Endothelial cell of umbilical vein (primary cell): Measurements from ENCODE around the gene GJB4. TPM values are rescaled to one million over a fixed set of nuclear protein-coding genes. Genes with fewer than 3 reads are reported as not detected.

ENCODE experiments used
- Bru-seq: library from RNA; stranded (reverse); fragments of 400-500 nt; gene quantifications from one replicate; lab custom pipeline; 2021; lab: Mats Ljungman, UMichigan
- BruChase-seq, 2 experiments: library from RNA; stranded (reverse); fragments of 400-500 nt; gene quantifications; one replicate each; lab custom pipeline; 2021; lab: Mats Ljungman, UMichigan
- BruUV-seq: library from RNA; stranded (reverse); fragments of 400-500 nt; replicated peaks from 2 replicates; lab custom pipeline; 2021; lab: Mats Ljungman, UMichigan
- CTCF ChIA-PET: fragments of 300-600, 350-600 bp; sonication (Branson Sonifier 250); formaldehyde crosslinking; loops from one replicate; lab custom pipeline; 2021; ENCODE audit warnings: antibody characterized with exemption, inconsistent platforms; lab: Charles Lee
- POLR2A ChIA-PET: fragments of 300-600, 350-600 bp; sonication (Branson Sonifier 250); formaldehyde crosslinking; loops from one replicate; lab custom pipeline; 2021; ENCODE audit warnings: antibody characterized with exemption, inconsistent platforms; lab: Charles Lee
- DNase-seq: peaks from one replicate; pipeline ENCODE4 v3.0.0-alpha.2; 2011; ENCODE audit warnings: low read depth, low spot score
- FAIRE-seq: peaks from 2 replicates; lab custom pipeline; 2011; peaks lifted over from hg19 to GRCh38; lab: Jason Lieb, UNC
- H2AFZ ChIP-seq: 2 replicates; pipeline ENCODE4 v1.6.0; 2012; ENCODE audit warnings: low read depth, low read length, control low read depth, inconsistent platforms
- H3K27ac ChIP-seq: 2 replicates; pipeline ENCODE4 v1.5.1; 2011; ENCODE audit warnings: low read depth, mild to moderate bottlenecking, control low read depth, low read length, moderate library complexity; ENCODE audit not compliant: insufficient read depth
- H3K27me3 ChIP-seq, 2 experiments: 2 replicates each; pipeline versions ENCODE4 v1.6.0 to v1.6.1; 2011; ENCODE audit warnings: low read length in 2 of 2, mixed read lengths in 1 of 2; ENCODE audit not compliant: control insufficient read depth in 2 of 2, insufficient read depth in 2 of 2
- H3K36me3 ChIP-seq, 2 experiments: 2 replicates in 1 of 2; 3 replicates in 1 of 2; pipeline ENCODE4 v1.5.1; 2011; ENCODE audit warnings: low read length in 2 of 2, mild to moderate bottlenecking in 1 of 2, moderate library complexity in 1 of 2; ENCODE audit not compliant: control insufficient read depth in 2 of 2, insufficient read depth in 2 of 2; ENCODE audit errors: extremely low read depth in 1 of 2
- H3K4me1 ChIP-seq: 3 replicates; pipeline ENCODE4 v1.5.1; 2011; ENCODE audit warnings: mild to moderate bottlenecking, low read length; ENCODE audit not compliant: control insufficient read depth, insufficient read depth; ENCODE audit errors: extremely low read depth
- H3K4me2 ChIP-seq: 2 replicates; pipeline ENCODE4 v1.6.1; 2011; ENCODE audit warnings: low read length, control low read depth, mixed read lengths; ENCODE audit not compliant: insufficient read depth
- H3K4me3 ChIP-seq, 3 experiments: fragments of 200-600 bp in 1 of 3; sonication (generic), shearing (Covaris generic) in 1 of 3; replicated peaks in 1 of 3; 2 replicates each; pipeline ENCODE4 v1.5.1; 2011 to 2016; ENCODE audit warnings: control low read depth in 3 of 3, low read length in 3 of 3, mild to moderate bottlenecking in 2 of 3, inconsistent platforms in 1 of 3, low read depth in 1 of 3, moderate library complexity in 1 of 3; ENCODE audit not compliant: insufficient read depth in 1 of 3
- H3K79me2 ChIP-seq: 2 replicates; pipeline ENCODE4 v1.6.0; 2012; ENCODE audit warnings: low read length, inconsistent platforms; ENCODE audit not compliant: control insufficient read depth, insufficient read depth
- H3K9ac ChIP-seq: replicated peaks from 2 replicates; pipeline ENCODE3; 2011; ENCODE audit warnings: low read length, control low read depth; ENCODE audit not compliant: insufficient read depth; ENCODE audit errors: extremely low read depth
- H3K9me1 ChIP-seq: replicated peaks from 3 replicates; pipeline ENCODE4 v1.6.0; 2011; ENCODE audit warnings: mild to moderate bottlenecking, low read length; ENCODE audit not compliant: control insufficient read depth, insufficient read depth; ENCODE audit errors: extremely low read depth
- H3K9me3 ChIP-seq: replicated peaks from 2 replicates; pipeline ENCODE4 v1.5.1; 2012; ENCODE audit warnings: low read length, inconsistent platforms; ENCODE audit not compliant: control insufficient read depth, insufficient read depth
- H4K20me1 ChIP-seq: replicated peaks from 2 replicates; pipeline ENCODE3; 2011; ENCODE audit warnings: mild to moderate bottlenecking, low read length; ENCODE audit not compliant: control insufficient read depth, insufficient read depth; ENCODE audit errors: extremely low read depth
- EZH2 ChIP-seq: IDR thresholded peaks from 2 replicates; pipeline ENCODE4 v1.6.1; 2012; ENCODE audit warnings: borderline replicate concordance, low read depth, mild to moderate bottlenecking, moderate library complexity, low read length, inconsistent platforms; ENCODE audit not compliant: severe bottlenecking
- FOS ChIP-seq: IDR thresholded peaks from 2 replicates; pipeline ENCODE4 v1.6.1; 2011; ENCODE audit warnings: mild to moderate bottlenecking, low read length, moderate library complexity, borderline replicate concordance; ENCODE audit not compliant: insufficient read depth
- GATA2 ChIP-seq: IDR thresholded peaks from 2 replicates; pipeline ENCODE4 v1.7.0; 2011; ENCODE audit warnings: low read depth, mild to moderate bottlenecking, moderate library complexity, mixed read lengths, low read length; ENCODE audit not compliant: insufficient read length, insufficient read depth
- JUN ChIP-seq: IDR thresholded peaks from 2 replicates; pipeline ENCODE4 v1.6.1; 2011; ENCODE audit warnings: borderline replicate concordance, low read depth; ENCODE audit not compliant: insufficient read length, insufficient read depth
- MYC ChIP-seq: IDR thresholded peaks from one replicate; pipeline ENCODE4 v1.6.1; 2011; ENCODE audit warnings: mild to moderate bottlenecking, low read depth, low read length
- POLR2A ChIP-seq: IDR thresholded peaks from 2 replicates; pipeline ENCODE4 v1.6.1; 2012; ENCODE audit warnings: low read depth, mild to moderate bottlenecking, control low read depth, low read length
- POLR2AphosphoS5 ChIP-seq: IDR thresholded peaks from 2 replicates; pipeline ENCODE4 v1.6.1; 2012; ENCODE audit warnings: low read depth, mild to moderate bottlenecking, control low read depth, low read length, moderate library complexity; ENCODE audit not compliant: insufficient read depth
- dilution Hi-C: fragments of 300-500 bp; cut with MboI; formaldehyde crosslinking; loops from one replicate; pipeline ENCODE4 v1.15.0; 2019; ENCODE audit warnings: low sequenced_read_pairs; ENCODE audit not compliant: extremely low pct_ligation_motif_present
- intact Hi-C: fragments of 100-400 bp; cut with micrococcal nuclease; formaldehyde crosslinking; loops from one replicate; pipeline ENCODE4 v1.10.0; 2022
- long read RNA-seq: library from polyadenylated mRNA; stranded (forward); transcript quantifications from one replicate; pipeline ENCODE4 v2.0.0, GENCODE V29; 2021
- polyA minus RNA-seq, 3 experiments: library from RNA; depleted of rRNA, polyadenylated mRNA; stranded (reverse); fragments of >200 nt; gene quantifications; 1 replicate in 1 of 3; 2 replicates in 2 of 3; pipeline ENCODE4 v1.2.3, GENCODE V29; 2011
- polyA plus RNA-seq, 4 experiments: library from polyadenylated mRNA; depleted of rRNA in 3 of 4; stranded (reverse) in 3 of 4; unstranded in 1 of 4; fragments of >200 nt; gene quantifications; 2 replicates each; pipeline versions ENCODE4 v1.2.1 to v1.2.3, GENCODE V29; 2011 to 2012; ENCODE audit warnings: missing spikeins in 1 of 4
- total RNA-seq: library from RNA; stranded (reverse); gene quantifications from 2 replicates; pipeline ENCODE4 v1.2.3, GENCODE V29; 2021
- TF ChIP-seq, protein P1 (sequence below), 2 donors: IDR thresholded peaks; 1 replicate in 1 of 2; 2 replicates in 1 of 2; pipeline ENCODE4 v1.5.1; 2011; ENCODE audit warnings: low read length in 2 of 2, mild to moderate bottlenecking in 2 of 2, moderate library complexity in 2 of 2, control low read depth in 1 of 2, inconsistent platforms in 1 of 2, low read depth in 1 of 2; ENCODE audit not compliant: insufficient read depth in 1 of 2; ENCODE audit errors: extremely low read depth in 1 of 2
- TF ChIP-seq, protein P2 (sequence below): IDR thresholded peaks from 2 replicates; pipeline ENCODE4 v1.6.1; 2011; ENCODE audit not compliant: insufficient read depth, insufficient read length

Gene GJB4
- total RNA-seq (not detected in 2 replicates), polyA plus RNA-seq (not detected in 2 replicates), polyA minus RNA-seq (not detected in 2 replicates), Bru-seq, nascent RNA (not detected), BruChase-seq, experiment 1, labeled RNA remaining after a 6-hour chase (not detected), BruChase-seq, experiment 2, labeled RNA remaining after a 2-hour chase (not detected)
- polyA plus RNA-seq (2011; cell fraction: cytosol; rRNA removed): not detected in 2 replicates
- not detected in 2 replicates for polyA plus RNA-seq (2011; cell fraction: nucleus; rRNA removed)
- polyA plus RNA-seq (2012): not detected in 2 replicates
- polyA minus RNA-seq (2011; cell fraction: cytosol; rRNA and poly(A)+ RNA removed): not detected
- polyA minus RNA-seq (2011; cell fraction: nucleus; rRNA and poly(A)+ RNA removed): not detected in 2 replicates
- long read RNA-seq: 0 reads

DNA sequence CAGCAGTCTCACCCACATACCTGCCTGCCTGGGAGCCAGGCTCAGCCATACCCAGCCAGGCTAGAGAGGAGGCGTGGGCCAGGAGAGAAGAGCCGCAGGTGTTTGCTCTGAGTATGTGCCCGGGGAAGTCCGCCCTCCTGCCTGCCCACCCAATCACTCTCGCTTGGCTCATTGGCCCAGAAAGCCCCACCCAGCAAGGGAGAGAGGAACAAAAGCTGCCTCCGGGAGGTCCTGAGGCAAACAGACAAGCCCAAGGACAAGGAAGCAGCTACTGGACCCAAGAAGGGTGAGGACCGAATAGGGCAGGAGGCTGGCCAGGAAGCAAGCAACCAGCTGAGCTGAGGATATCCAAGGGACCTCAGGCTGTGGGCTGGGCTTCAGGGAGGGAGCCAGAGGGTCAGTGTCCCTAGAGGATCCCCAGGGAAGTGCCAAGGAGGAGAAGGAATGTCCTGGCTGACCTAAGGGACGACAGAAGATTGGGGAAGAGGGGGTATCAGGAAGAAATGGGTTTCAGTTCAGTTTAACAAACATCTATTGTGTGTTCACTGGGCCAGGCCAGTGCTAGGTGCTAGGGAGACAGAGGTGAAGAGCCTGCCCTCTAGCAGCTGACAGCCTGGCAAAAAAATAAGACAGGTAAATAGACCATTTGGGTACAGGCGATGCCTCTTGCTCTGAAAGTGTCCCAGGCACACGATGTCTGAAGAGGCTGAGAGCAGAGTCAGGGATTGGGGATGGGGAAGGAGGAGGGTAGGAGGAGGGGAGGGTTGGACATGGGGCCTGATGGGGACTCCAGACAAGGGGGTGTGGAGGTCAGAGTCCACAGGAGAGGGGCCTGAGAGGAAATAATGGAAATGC is at the start of gene GJB4:
GJB4 (plus strand) TSS at position 238 of the 855 bp plus-strand sequence. CDS start 1,515 bp downstream, outside the sequence.
- Histone ChIP-seq H4K20me1 (no peaks in the 10 kb centered on the region), H3K4me3 (no peak within 1 kb of the TSS), H2AFZ (no peak within 1 kb of the TSS), H3K9ac (no peak within 1 kb of the TSS), H3K27me3 (no peaks in the 10 kb centered on the region), H3K4me1 (no peaks in the 10 kb centered on the region), H3K9me1 (no peaks in the 10 kb centered on the region), H3K4me2 (no peak within 1 kb of the TSS), H3K36me3 (no peaks in the 10 kb centered on the region), H3K79me2 (no peaks in the 10 kb centered on the region), H3K9me3 (no peaks in the 10 kb centered on the region), H3K27ac (no peak within 1 kb of the TSS)
- no peak for DNase-seq
- POLR2A ChIA-PET: no interaction called here
- FAIRE-seq: no peak
- dilution Hi-C loops (no loop called here), intact Hi-C loops (no loop called here)
- CTCF ChIA-PET: interaction anchor here (2.3 kb wide), 1 partner anchor 17 kb away, joined by 9 read pairs; no protein-coding TSS in a partner anchor
- BruUV-seq: no TSS peak
- no peak for TF ChIP-seq GATA2
- TF ChIP-seq, protein P1, sequence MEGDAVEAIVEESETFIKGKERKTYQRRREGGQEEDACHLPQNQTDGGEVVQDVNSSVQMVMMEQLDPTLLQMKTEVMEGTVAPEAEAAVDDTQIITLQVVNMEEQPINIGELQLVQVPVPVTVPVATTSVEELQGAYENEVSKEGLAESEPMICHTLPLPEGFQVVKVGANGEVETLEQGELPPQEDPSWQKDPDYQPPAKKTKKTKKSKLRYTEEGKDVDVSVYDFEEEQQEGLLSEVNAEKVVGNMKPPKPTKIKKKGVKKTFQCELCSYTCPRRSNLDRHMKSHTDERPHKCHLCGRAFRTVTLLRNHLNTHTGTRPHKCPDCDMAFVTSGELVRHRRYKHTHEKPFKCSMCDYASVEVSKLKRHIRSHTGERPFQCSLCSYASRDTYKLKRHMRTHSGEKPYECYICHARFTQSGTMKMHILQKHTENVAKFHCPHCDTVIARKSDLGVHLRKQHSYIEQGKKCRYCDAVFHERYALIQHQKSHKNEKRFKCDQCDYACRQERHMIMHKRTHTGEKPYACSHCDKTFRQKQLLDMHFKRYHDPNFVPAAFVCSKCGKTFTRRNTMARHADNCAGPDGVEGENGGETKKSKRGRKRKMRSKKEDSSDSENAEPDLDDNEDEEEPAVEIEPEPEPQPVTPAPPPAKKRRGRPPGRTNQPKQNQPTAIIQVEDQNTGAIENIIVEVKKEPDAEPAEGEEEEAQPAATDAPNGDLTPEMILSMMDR (IDR thresholded peaks at IDR 0.05; ENCODE audit: extremely low read depth in 1 of 2, insufficient read depth in 1 of 2, low read depth in 1 of 2, low read length in 2 of 2): no peak
- TF ChIP-seq POLR2A: no peak
- TF ChIP-seq, protein P2, sequence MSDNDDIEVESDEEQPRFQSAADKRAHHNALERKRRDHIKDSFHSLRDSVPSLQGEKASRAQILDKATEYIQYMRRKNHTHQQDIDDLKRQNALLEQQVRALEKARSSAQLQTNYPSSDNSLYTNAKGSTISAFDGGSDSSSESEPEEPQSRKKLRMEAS: no peak
- TF ChIP-seq JUN: no peak
- TF ChIP-seq MYC: no peak
- TF ChIP-seq EZH2: no peak
- TF ChIP-seq POLR2AphosphoS5: no peak
- no peak for TF ChIP-seq FOS
